ENCODE measurements around the gene CAMK2D. TPM values are rescaled to one million over a fixed set of nuclear protein-coding genes. Genes with fewer than 3 reads are reported as not detected.

The CAMK2D gene
- total RNA-seq, 1 donor from 2014 or later: 147 TPM

- peaks cover 0 to 8% (median 7%) of the 10 kb centered on the region in 3 donors for H3K4me1 ChIP-seq (ENCODE audit: control insufficient read depth in 3 of 3, insufficient read depth in 3 of 3, low read length in 3 of 3)
- H3K9ac ChIP-seq (ENCODE audit: low read depth in 1 of 3, low read length in 3 of 3): no peak overlapping the region
- H3K27ac ChIP-seq (ENCODE audit: low read depth, low read length): no peak overlapping the region
- H3K9me3 ChIP-seq (ENCODE audit: control insufficient read depth in 3 of 3, low read length in 3 of 3): no peaks in the 10 kb centered on the region
- H3K27me3 ChIP-seq (ENCODE audit: control insufficient read depth in 3 of 3, insufficient read depth in 3 of 3, low read length in 3 of 3): no peaks in the 10 kb centered on the region
- H3K36me3 ChIP-seq (ENCODE audit: control insufficient read depth in 3 of 3, insufficient read depth in 3 of 3, low read length in 3 of 3): no peaks in the 10 kb centered on the region
- no peak overlapping the region for H3K4me3 ChIP-seq (ENCODE audit: low read length in 3 of 3)
Observed at GRCh38 chr4:113404841-113405240, 356.7 kb downstream of the CAMK2D start.

- Histone ChIP-seq H3K27ac (ENCODE audit: low read depth, low read length) (no peak overlapping the region), H3K9ac (ENCODE audit: low read depth in 1 of 3, low read length in 3 of 3) (no peak overlapping the region), H3K9me3 (ENCODE audit: control insufficient read depth in 3 of 3, low read length in 3 of 3) (no peaks in the 10 kb centered on the region), H3K36me3 (ENCODE audit: control insufficient read depth in 3 of 3, insufficient read depth in 3 of 3, low read length in 3 of 3) (no peaks in the 10 kb centered on the region), H3K27me3 (ENCODE audit: control insufficient read depth in 3 of 3, insufficient read depth in 3 of 3, low read length in 3 of 3) (no peaks in the 10 kb centered on the region), H3K4me1 (ENCODE audit: control insufficient read depth in 3 of 3, insufficient read depth in 3 of 3, low read length in 3 of 3) (peaks cover 0 to 8% (median 7%) of the 10 kb centered on the region in 3 donors), H3K4me3 (ENCODE audit: low read length in 3 of 3) (no peak overlapping the region)
Observed at GRCh38 chr4:113404167-113404571, 357.4 kb downstream of the CAMK2D start.

Small RNA genes lying within 50 kb of the gene (small RNA-seq; reads per million reads assigned to genes)
- gene RN7SL184P (not detected), gene RNU1-138P (0.07 reads per million)

Other genes with a start within 250 kb of the CAMK2D start
- gene ARSJ, start 217.9 kb upstream of the CAMK2D start, total RNA-seq: 5.2 TPM